ENCODE results near the gene TMPRSS11D.

GRCh38 chr4:67909905-67910584 is 26.2 kb upstream of the TMPRSS11D start:
- TF ChIP-seq CTCF (IDR thresholded peaks at IDR 0.05; ENCODE audit: extremely low read depth in 1 of 2, insufficient read depth in 1 of 2, low read depth in 1 of 2, low read length in 2 of 2), result peak; percentile 30 to 37
- TF ChIP-seq EZH2 (IDR thresholded peaks at IDR 0.05; ENCODE audit: borderline replicate concordance, low read depth, low read length, severe bottlenecking), result no peak
- no peak for TF ChIP-seq POLR2A (IDR thresholded peaks at IDR 0.05; ENCODE audit: low read depth, low read length)
- no peak for TF ChIP-seq POLR2AphosphoS5 (IDR thresholded peaks at IDR 0.05; ENCODE audit: insufficient read depth, low read depth, low read length)

Data from endothelial cell of umbilical vein (primary cell).